Body of pancreas (tissue), 4 donors: ENCODE results near the gene PRSS21.

Experiments used
- POLR2A ChIP-seq, 3 donors: fragments of 450-650 bp; IDR thresholded peaks; one replicate each; pipeline ENCODE4 v1.6.1; 2016; ENCODE audit warnings: antibody characterized with exemption in 3 of 3, mild to moderate bottlenecking in 2 of 3
- TF ChIP-seq, protein P1 (sequence below), 7 experiments: fragments of 450-650 bp in 4 of 7; fragments of 200-600 bp in 3 of 7; sonication (generic) in 3 of 7; IDR thresholded peaks; one replicate each; pipeline ENCODE4 v1.5.1; 2016 to 2019; ENCODE audit warnings: antibody characterized with exemption in 7 of 7

DNA sequence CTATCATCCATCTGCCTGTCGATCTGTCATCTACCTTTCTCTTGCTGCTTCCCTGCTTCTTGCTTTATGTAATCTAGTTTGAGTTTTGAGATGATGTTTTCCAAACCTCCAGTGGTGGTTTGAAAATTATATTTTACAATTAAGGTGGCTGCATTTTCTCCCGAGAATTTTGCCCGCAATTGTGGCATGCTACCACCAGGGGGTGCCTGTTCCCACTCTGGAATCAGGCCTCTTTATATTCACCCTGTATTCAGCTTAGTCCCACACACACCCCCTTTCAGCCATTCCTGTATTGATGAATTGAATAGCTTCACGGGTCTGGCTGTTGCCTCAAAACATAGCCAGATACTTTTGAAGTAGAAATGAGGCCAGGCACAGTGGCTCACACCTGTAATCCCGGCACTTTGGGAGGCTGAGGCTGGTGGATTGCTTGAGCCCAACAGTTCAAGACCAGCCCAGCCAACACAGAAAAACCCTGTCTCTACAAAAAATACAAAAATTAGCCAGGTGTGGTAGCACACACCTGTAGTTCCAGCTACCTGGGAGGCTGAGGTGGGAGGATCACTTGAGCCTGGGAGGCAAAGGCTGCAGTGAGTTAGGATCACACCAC lies 37.8 kb downstream of the PRSS21 start:
- TF ChIP-seq, protein P1, sequence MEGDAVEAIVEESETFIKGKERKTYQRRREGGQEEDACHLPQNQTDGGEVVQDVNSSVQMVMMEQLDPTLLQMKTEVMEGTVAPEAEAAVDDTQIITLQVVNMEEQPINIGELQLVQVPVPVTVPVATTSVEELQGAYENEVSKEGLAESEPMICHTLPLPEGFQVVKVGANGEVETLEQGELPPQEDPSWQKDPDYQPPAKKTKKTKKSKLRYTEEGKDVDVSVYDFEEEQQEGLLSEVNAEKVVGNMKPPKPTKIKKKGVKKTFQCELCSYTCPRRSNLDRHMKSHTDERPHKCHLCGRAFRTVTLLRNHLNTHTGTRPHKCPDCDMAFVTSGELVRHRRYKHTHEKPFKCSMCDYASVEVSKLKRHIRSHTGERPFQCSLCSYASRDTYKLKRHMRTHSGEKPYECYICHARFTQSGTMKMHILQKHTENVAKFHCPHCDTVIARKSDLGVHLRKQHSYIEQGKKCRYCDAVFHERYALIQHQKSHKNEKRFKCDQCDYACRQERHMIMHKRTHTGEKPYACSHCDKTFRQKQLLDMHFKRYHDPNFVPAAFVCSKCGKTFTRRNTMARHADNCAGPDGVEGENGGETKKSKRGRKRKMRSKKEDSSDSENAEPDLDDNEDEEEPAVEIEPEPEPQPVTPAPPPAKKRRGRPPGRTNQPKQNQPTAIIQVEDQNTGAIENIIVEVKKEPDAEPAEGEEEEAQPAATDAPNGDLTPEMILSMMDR (IDR thresholded peaks at IDR 0.05) = peak in 6 of 7 experiments; percentile 34 to 56 (median 43)
- TF ChIP-seq POLR2A (IDR thresholded peaks at IDR 0.05) = no peak
